ENCODE data around the gene MYLIP. TPM values are rescaled to one million over a fixed set of nuclear protein-coding genes. Genes with fewer than 3 reads are reported as not detected.

MYLIP gene
- total RNA-seq, 1 experiment from 2014 or later = 27.0 TPM

DNA sequence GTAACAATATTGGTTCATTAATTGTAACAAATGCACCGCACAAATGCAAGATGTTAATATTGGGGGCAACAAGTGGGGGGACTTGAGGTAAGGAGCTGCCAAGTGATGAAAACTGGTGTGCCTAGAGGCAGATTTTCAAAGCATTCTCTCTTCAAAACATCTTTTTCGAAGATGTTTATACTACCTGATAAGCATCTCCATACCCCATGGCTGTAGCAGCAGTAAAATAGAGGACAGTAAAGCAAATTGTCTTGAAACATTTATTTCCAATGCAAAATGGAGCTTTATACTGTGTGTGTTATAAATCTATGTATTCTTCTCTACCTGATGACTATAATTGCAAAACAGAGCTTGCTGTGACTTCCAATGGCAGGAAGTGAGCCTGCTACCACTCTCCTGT, 42.5 kb downstream of the MYLIP start:
- Mint-ChIP-seq H3K27ac (no peak overlapping the region), H3K36me3 (ENCODE audit: insufficient read depth in 1 of 3, low read depth in 3 of 3) (peaks cover 0 to 3% (median 0%) of the 10 kb centered on the region in 3 experiments; a peak in 1 of 7 replicates), H3K27me3 (ENCODE audit: low read depth) (no peaks in the 10 kb centered on the region), H3K9me3 (no peaks in the 10 kb centered on the region; a peak in 1 of 5 replicates), H3K4me3 (no peak overlapping the region), H3K4me1 (peaks cover 30 to 39% of the 10 kb centered on the region in 2 experiments)
- no peak overlapping the region for H3K27ac ChIP-seq (ENCODE audit: insufficient read length, low read depth, low read length)
- no peak overlapping the region for H4K5ac ChIP-seq (ENCODE audit: insufficient read length, low read depth, low read length)
- no peak overlapping the region for H4K91ac ChIP-seq (ENCODE audit: insufficient read length, low read depth, low read length)
- H2BK120ac ChIP-seq (ENCODE audit: low read depth, low read length, poor library complexity, severe bottlenecking) = no peak overlapping the region
- H3K56ac ChIP-seq (ENCODE audit: insufficient read length, low read depth, low read length) = no peak overlapping the region
- no peak overlapping the region for H2BK20ac ChIP-seq (ENCODE audit: low read depth, low read length, poor library complexity, severe bottlenecking)
- no peaks in the 10 kb centered on the region for H3K27me3 ChIP-seq (ENCODE audit: insufficient read depth, low read length)
- no CpG with 5 or more reads among the region's 2 CpGs for WGBS (ENCODE audit: extremely low coverage, insufficient read length, low lambda C conversion rate)
- no peak overlapping the region for H2BK12ac ChIP-seq (ENCODE audit: insufficient read length, low read depth, low read length)
- no peak overlapping the region for H2BK5ac ChIP-seq (ENCODE audit: insufficient read length, low read length)
- H3K4ac ChIP-seq (ENCODE audit: low read depth, low read length) = no peak overlapping the region
- H2AK5ac ChIP-seq (ENCODE audit: insufficient read length, low read length) = no peak overlapping the region
- no peak overlapping the region for H2AFZ ChIP-seq (ENCODE audit: low read length)
- no peaks in the 10 kb centered on the region for H3K23me2 ChIP-seq (ENCODE audit: insufficient read length, low read depth, low read length, poor library complexity, severe bottlenecking)
- H3K4me2 ChIP-seq (ENCODE audit: insufficient read depth, insufficient read length, low read length) = no peak overlapping the region
- DNase-seq = no peak
- TF ChIP-seq, protein P1, sequence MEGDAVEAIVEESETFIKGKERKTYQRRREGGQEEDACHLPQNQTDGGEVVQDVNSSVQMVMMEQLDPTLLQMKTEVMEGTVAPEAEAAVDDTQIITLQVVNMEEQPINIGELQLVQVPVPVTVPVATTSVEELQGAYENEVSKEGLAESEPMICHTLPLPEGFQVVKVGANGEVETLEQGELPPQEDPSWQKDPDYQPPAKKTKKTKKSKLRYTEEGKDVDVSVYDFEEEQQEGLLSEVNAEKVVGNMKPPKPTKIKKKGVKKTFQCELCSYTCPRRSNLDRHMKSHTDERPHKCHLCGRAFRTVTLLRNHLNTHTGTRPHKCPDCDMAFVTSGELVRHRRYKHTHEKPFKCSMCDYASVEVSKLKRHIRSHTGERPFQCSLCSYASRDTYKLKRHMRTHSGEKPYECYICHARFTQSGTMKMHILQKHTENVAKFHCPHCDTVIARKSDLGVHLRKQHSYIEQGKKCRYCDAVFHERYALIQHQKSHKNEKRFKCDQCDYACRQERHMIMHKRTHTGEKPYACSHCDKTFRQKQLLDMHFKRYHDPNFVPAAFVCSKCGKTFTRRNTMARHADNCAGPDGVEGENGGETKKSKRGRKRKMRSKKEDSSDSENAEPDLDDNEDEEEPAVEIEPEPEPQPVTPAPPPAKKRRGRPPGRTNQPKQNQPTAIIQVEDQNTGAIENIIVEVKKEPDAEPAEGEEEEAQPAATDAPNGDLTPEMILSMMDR (conservative IDR thresholded peaks at IDR 0.05) = no peak
- H3K79me1 ChIP-seq (ENCODE audit: insufficient read depth, low read depth, low read length, poor library complexity, severe bottlenecking) = no peaks in the 10 kb centered on the region
- no peak overlapping the region for H3K9ac ChIP-seq (ENCODE audit: extremely low read depth, insufficient read length, low read length)
- H3K14ac ChIP-seq (ENCODE audit: insufficient read depth, low read length) = no peak overlapping the region
- H2BK15ac ChIP-seq (ENCODE audit: low read depth, low read length) = no peak overlapping the region
- no peak overlapping the region for H3K23ac ChIP-seq (ENCODE audit: insufficient read length, low read depth, low read length)
- no peak overlapping the region for H4K8ac ChIP-seq (replicated peaks; ENCODE audit: insufficient read length, low read depth, low read length)
- H3K9me3 ChIP-seq (ENCODE audit: control insufficient read depth, low read depth, low read length) = no peaks in the 10 kb centered on the region
- 0 out of 2 replicates have a peak, but pooled peaks cover 3% of the 10 kb centered on the region for H3K4me1 ChIP-seq (ENCODE audit: insufficient read depth, low read length)
- H4K20me1 ChIP-seq (ENCODE audit: control insufficient read depth, insufficient read depth, insufficient read length) = no peaks in the 10 kb centered on the region
- H3T11ph ChIP-seq (ENCODE audit: low read length) = no peak overlapping the region
- H3K79me2 ChIP-seq (ENCODE audit: insufficient read depth, low read length) = no peaks in the 10 kb centered on the region
- H3K18ac ChIP-seq (ENCODE audit: insufficient read length, low read depth, low read length) = no peak overlapping the region
